ENCODE data around the gene RFT1.

RFT1 gene

GRCh38 chr3:53092216-53092615, 38.0 kb downstream of the RFT1 start:
- in situ Hi-C loops (cut with MboI; ENCODE audit: low sequenced_read_pairs, unreplicated experiment): no loop called here
- no peak for DNase-seq (ENCODE audit: low spot score)
- TF ChIP-seq CTCF (IDR thresholded peaks at IDR 0.05; ENCODE audit: borderline replicate concordance, control extremely low read depth, extremely low read depth, insufficient read depth, missing control alignments): no peak

GRCh38 chr3:53091011-53091410, 39.2 kb downstream of the RFT1 start:
- TF ChIP-seq CTCF (IDR thresholded peaks at IDR 0.05; ENCODE audit: borderline replicate concordance, control extremely low read depth, extremely low read depth, insufficient read depth, missing control alignments): no peak
- DNase-seq (ENCODE audit: low spot score): no peak
- in situ Hi-C loops (cut with MboI; ENCODE audit: low sequenced_read_pairs, unreplicated experiment): no loop called here

GRCh38 chr3:53089511-53089910, 40.7 kb downstream of the RFT1 start:
- no peak for DNase-seq (ENCODE audit: low spot score)
- in situ Hi-C loops (cut with MboI; ENCODE audit: low sequenced_read_pairs, unreplicated experiment): no loop called here
- no peak for TF ChIP-seq CTCF (IDR thresholded peaks at IDR 0.05; ENCODE audit: borderline replicate concordance, control extremely low read depth, extremely low read depth, insufficient read depth, missing control alignments)

DNA sequence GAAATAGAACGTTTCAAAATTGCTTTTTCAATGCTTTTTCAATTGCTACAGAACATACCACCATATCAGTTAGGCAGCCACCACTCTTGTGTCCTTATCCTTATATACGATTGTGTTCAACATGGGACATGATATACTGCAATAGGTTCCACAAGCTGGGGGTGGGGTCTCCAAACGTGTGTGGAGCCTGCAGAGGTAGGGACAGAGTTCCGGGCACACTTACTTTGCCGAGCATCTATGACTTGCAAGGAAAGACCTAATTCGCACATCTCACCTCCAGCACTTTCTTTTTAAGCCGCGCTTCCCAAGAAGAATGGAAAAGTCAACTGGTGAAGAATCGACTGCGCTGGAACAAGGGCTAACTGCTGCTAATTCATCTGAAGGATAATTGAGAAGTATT, 44.8 kb downstream of the RFT1 start:
- no peak for DNase-seq (ENCODE audit: low spot score)
- in situ Hi-C loops (cut with MboI; ENCODE audit: low sequenced_read_pairs, unreplicated experiment): no loop called here
- no peak for TF ChIP-seq CTCF (IDR thresholded peaks at IDR 0.05; ENCODE audit: borderline replicate concordance, control extremely low read depth, extremely low read depth, insufficient read depth, missing control alignments)

- in situ Hi-C loops (cut with MboI; ENCODE audit: low sequenced_read_pairs, unreplicated experiment): no loop called here
- DNase-seq (ENCODE audit: low spot score): no peak
- no peak for TF ChIP-seq CTCF (IDR thresholded peaks at IDR 0.05; ENCODE audit: borderline replicate concordance, control extremely low read depth, extremely low read depth, insufficient read depth, missing control alignments)
Measured at GRCh38 chr3:53084310-53085001, 45.8 kb downstream of the RFT1 start.

DNA sequence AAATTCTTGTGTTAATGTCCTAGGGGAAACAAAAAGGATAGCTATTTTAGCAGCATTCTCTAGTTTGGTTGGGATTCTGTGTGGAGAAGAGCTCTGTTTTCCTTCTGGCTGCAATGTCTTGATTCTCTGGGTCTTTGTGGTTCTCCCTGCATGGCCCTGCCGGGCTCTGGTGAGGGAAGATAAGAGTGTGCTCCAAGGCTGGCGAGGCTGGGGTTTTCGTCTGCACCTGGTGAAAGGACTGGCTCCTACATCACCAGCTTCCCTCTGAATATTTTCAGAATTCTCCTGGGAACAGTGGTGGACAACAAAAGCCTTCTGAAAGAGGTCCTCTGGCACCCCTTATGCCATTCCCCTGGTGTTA, 46.3 kb downstream of the RFT1 start:
- in situ Hi-C loops (cut with MboI; ENCODE audit: low sequenced_read_pairs, unreplicated experiment): no loop called here
- TF ChIP-seq CTCF (IDR thresholded peaks at IDR 0.05; ENCODE audit: borderline replicate concordance, control extremely low read depth, extremely low read depth, insufficient read depth, missing control alignments): no peak

More for the DNA sequence above, 46.3 kb downstream of the RFT1 start:
- no peak for DNase-seq (ENCODE audit: low spot score)
